Naive thymus-derived CD4-positive, alpha-beta T cell (primary cell): Measurements from ENCODE around the gene TACC2. TPM values are rescaled to one million over a fixed set of nuclear protein-coding genes. Genes with fewer than 3 reads are reported as not detected.

Experiments used
- ATAC-seq: fragments of 150-1000 bp; cut with Tn5 transposase; 2 replicates; pipeline ENCODE4 v1.10.0; 2021; ENCODE audit warnings: mild to moderate bottlenecking, moderate library complexity
- CTCF ChIA-PET: fragments of 350-600 bp; sonication (Branson Sonifier 250); formaldehyde crosslinking; loops from one replicate; lab custom pipeline; 2021; ENCODE audit warnings: antibody characterized with exemption; lab: Charles Lee
- POLR2A ChIA-PET: fragments of 350-600 bp; sonication (Branson Sonifier 250); formaldehyde crosslinking; loops from one replicate; lab custom pipeline; 2021; ENCODE audit warnings: antibody characterized with exemption, inconsistent platforms; lab: Charles Lee
- DNase-seq, 9 donors: peaks; one replicate each; pipeline versions ENCODE4 v3.0.0 to v3.0.0-alpha.2; 2020 to 2022; ENCODE audit warnings: mixed read lengths in 1 of 9
- H3K27ac ChIP-seq: one replicate; pipeline ENCODE4 v1.7.0; 2013; ENCODE audit warnings: mild to moderate bottlenecking, low read depth, low read length, moderate library complexity
- H3K27me3 ChIP-seq, 2 donors: one replicate each; pipeline ENCODE4 v1.7.0; 2013; ENCODE audit warnings: low read length in 2 of 2, mild to moderate bottlenecking in 2 of 2, moderate library complexity in 2 of 2; ENCODE audit not compliant: control insufficient read depth in 2 of 2, insufficient read depth in 2 of 2
- H3K36me3 ChIP-seq, 3 experiments: 1 replicate in 2 of 3; 2 replicates in 1 of 3; pipeline ENCODE4 v1.7.0; 2013; ENCODE audit warnings: low read length in 3 of 3, mild to moderate bottlenecking in 3 of 3, moderate library complexity in 1 of 3; ENCODE audit not compliant: insufficient read depth in 3 of 3, control insufficient read depth in 2 of 3
- H3K4me1 ChIP-seq, 2 donors: one replicate each; pipeline ENCODE4 v1.7.0; 2013; ENCODE audit warnings: low read length in 2 of 2, mild to moderate bottlenecking in 2 of 2, moderate library complexity in 1 of 2; ENCODE audit not compliant: control insufficient read depth in 2 of 2, insufficient read depth in 2 of 2
- H3K4me3 ChIP-seq: 2 replicates; pipeline ENCODE4 v1.7.0; 2013; ENCODE audit warnings: mild to moderate bottlenecking, low read length
- H3K9me3 ChIP-seq, 3 experiments: 1 replicate in 2 of 3; 2 replicates in 1 of 3; pipeline ENCODE4 v1.7.0; 2013; ENCODE audit warnings: low read length in 3 of 3; ENCODE audit not compliant: control insufficient read depth in 2 of 3
- H3K27ac Mint-ChIP-seq, 9 donors: one replicate each; pipeline ENCODE4 v1.8.0; 2020 to 2022; ENCODE audit warnings: mixed read lengths in 9 of 9, mild to moderate bottlenecking in 8 of 9, moderate library complexity in 5 of 9, inconsistent platforms in 2 of 9
- H3K27me3 Mint-ChIP-seq, 5 donors: one replicate each; pipeline ENCODE4 v1.8.0; 2021 to 2022; ENCODE audit warnings: mixed read lengths in 5 of 5, mild to moderate bottlenecking in 1 of 5
- H3K36me3 Mint-ChIP-seq, 5 donors: one replicate each; pipeline ENCODE4 v1.8.0; 2020 to 2022; ENCODE audit warnings: mixed read lengths in 5 of 5, mild to moderate bottlenecking in 3 of 5, inconsistent platforms in 1 of 5
- H3K4me1 Mint-ChIP-seq, 7 donors: one replicate each; pipeline ENCODE4 v1.8.0; 2020 to 2022; ENCODE audit warnings: mixed read lengths in 7 of 7, mild to moderate bottlenecking in 3 of 7, inconsistent platforms in 1 of 7
- H3K4me3 Mint-ChIP-seq, 10 donors: one replicate each; pipeline ENCODE4 v1.8.0; 2020 to 2022; ENCODE audit warnings: mild to moderate bottlenecking in 10 of 10, mixed read lengths in 10 of 10, moderate library complexity in 6 of 10, inconsistent platforms in 2 of 10
- H3K9me3 Mint-ChIP-seq, 11 donors: one replicate each; pipeline ENCODE4 v1.8.0; 2020 to 2022; ENCODE audit warnings: mixed read lengths in 11 of 11, mild to moderate bottlenecking in 4 of 11, inconsistent platforms in 1 of 11, moderate library complexity in 1 of 11
- intact Hi-C, 2 donors: fragments of 100-400 bp; cut with micrococcal nuclease; formaldehyde crosslinking; loops; one replicate each; pipeline ENCODE4 v1.15.1; 2023
- polyA plus RNA-seq, 2 donors: library from polyadenylated mRNA; unstranded; fragments of 300-500 nt; fragmentation: Illumina TruSeq; gene quantifications; one replicate each; pipeline ENCODE4 v1.2.3, GENCODE V29; 2021
- total RNA-seq, 6 experiments: library from RNA in 5 of 6; stranded (reverse) in 5 of 6; gene quantifications; 1 replicate in 5 of 6; 2 replicates in 1 of 6; pipeline ENCODE4 v1.2.3 and lab custom pipeline; 2021 to 2026

TACC2 gene
- total and polyA plus RNA-seq, 7 experiments from 2014 or later = 0.16 TPM; not detected in 6

DNA sequence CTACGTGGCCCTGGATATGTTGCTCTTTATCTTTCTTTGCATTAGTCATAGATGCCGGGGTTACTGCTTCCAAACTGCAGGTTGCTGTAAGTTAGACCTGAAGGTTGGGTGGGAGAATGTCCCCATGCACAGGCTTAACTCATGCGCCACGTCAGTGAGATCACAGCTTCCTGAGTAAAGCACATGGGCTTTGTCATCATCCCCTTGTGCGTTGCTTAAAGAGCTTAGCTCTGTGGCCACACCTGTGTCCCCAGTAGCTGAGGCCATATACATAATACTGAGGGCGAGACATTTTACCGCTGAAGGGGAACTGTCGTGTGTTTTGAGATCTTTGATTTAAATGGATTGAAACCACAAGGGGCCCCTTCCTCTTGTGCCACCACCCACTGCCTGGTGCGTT is 236.4 kb downstream of the TACC2 start:
- Mint-ChIP-seq H3K27ac (no peak overlapping the region), H3K4me1 (peaks cover 0 to 1% (median 0%) of the 10 kb centered on the region in 7 donors), H3K4me3 (no peak overlapping the region), H3K9me3 (no peaks in the 10 kb centered on the region), H3K36me3 (no peaks in the 10 kb centered on the region), H3K27me3 (peaks cover 3 to 21% (median 16%) of the 10 kb centered on the region in 5 donors)
- POLR2A ChIA-PET = no interaction called here
- CTCF ChIA-PET = interaction anchor here (0.7 kb wide), 1 partner anchor 1751 kb away, joined by 4 read pairs; no protein-coding TSS in a partner anchor
- Histone ChIP-seq H3K27me3 (no peaks in the 10 kb centered on the region), H3K4me1 (no peaks in the 10 kb centered on the region), H3K4me3 (no peak overlapping the region), H3K27ac (no peak overlapping the region), H3K9me3 (no peaks in the 10 kb centered on the region), H3K36me3 (no peaks in the 10 kb centered on the region)
- intact Hi-C loops = no loop called here
- ATAC-seq (no peak), DNase-seq (no peak)

DNA sequence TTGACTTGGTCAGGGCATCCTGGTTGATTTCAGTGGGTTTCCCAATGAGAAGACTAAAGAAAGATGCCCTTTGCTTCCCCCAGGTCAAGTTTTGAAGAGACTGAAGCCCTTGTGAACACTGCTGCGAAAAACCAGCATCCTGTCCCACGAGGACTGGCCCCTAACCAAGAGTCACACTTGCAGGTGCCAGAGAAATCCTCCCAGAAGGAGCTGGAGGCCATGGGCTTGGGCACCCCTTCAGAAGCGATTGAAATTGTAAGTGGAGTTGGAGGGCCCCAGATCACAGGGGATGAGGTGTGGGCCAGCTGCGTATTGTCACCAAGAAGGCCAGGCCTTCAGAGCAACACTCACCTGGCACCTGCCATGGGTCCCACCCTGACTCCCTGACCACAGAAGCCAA is 238.8 kb downstream of the TACC2 start:
- DNase-seq = no peak
- Mint-ChIP-seq H3K4me1 (peaks cover 0 to 1% (median 0%) of the 10 kb centered on the region in 7 donors), H3K9me3 (no peaks in the 10 kb centered on the region), H3K27ac (no peak overlapping the region), H3K27me3 (peaks cover 3 to 25% (median 15%) of the 10 kb centered on the region in 5 donors), H3K36me3 (no peaks in the 10 kb centered on the region), H3K4me3 (no peak overlapping the region)
- POLR2A ChIA-PET = no interaction called here
- CTCF ChIA-PET = no interaction called here
- H3K9me3 ChIP-seq = no peaks in the 10 kb centered on the region
- H3K4me3 ChIP-seq = no peak overlapping the region
- no peak overlapping the region for H3K27ac ChIP-seq
- no peaks in the 10 kb centered on the region for H3K27me3 ChIP-seq
- intact Hi-C loops = no loop called here
- H3K36me3 ChIP-seq = no peaks in the 10 kb centered on the region
- ATAC-seq = no peak
- H3K4me1 ChIP-seq = no peaks in the 10 kb centered on the region

DNA sequence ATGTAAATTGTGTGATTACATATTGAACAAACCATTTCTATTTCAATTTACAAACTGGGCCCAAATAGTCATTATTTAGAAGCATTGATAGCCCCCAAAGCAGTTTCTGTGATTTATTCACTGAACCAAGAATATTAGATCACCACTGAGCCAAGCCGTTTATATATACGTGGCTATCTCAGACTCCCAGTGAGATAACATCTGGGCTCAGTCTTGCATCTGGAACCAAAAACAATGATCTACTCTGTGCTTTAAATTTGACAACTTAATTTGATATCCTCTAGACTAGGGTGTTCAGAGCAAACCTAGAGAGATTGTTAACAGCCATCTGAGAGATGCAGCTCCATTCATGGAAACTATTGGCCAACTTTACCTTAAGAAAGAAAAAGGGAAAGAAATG is 240.7 kb downstream of the TACC2 start:
- Mint-ChIP-seq H3K27ac (no peak overlapping the region), H3K27me3 (peaks cover 3 to 26% (median 21%) of the 10 kb centered on the region in 5 donors)
- ATAC-seq = no peak

DNA sequence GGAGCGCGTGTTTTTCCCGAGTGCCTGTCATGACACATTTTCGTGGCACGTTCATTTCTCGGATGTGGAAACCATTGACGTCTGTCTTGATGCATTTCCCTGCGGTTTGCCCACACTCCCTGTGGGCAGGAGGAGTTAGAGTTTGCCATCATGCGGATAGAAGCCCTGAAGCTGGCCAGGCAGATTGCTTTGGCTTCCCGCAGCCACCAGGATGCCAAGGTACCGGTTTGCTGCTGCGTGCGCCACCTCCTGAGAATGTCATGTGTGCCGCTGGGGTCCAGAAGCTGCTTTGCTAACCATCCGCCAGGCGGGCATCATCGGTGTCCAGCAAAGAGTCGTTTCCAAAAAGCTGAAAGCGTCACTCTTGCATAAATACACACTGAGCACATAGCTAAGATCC is 241.3 kb downstream of the TACC2 start:
- POLR2A ChIA-PET = no interaction called here
- no peak overlapping the region for H3K27ac ChIP-seq
- peaks cover 1 to 26% (median 18%) of the 10 kb centered on the region in 5 donors for H3K27me3 Mint-ChIP-seq
- no peaks in the 10 kb centered on the region for H3K36me3 Mint-ChIP-seq
- peaks cover 0 to 1% (median 0%) of the 10 kb centered on the region in 7 donors for H3K4me1 Mint-ChIP-seq
- H3K4me3 Mint-ChIP-seq = no peak overlapping the region
- H3K9me3 Mint-ChIP-seq = no peaks in the 10 kb centered on the region
- H3K4me3 ChIP-seq = no peak overlapping the region
- H3K27ac Mint-ChIP-seq = no peak overlapping the region
- H3K36me3 ChIP-seq = no peaks in the 10 kb centered on the region
- no peaks in the 10 kb centered on the region for H3K27me3 ChIP-seq
- no peak for DNase-seq
- no peaks in the 10 kb centered on the region for H3K9me3 ChIP-seq
- H3K4me1 ChIP-seq = no peaks in the 10 kb centered on the region
- intact Hi-C loops = no loop called here
- CTCF ChIA-PET = no interaction called here
- no peak for ATAC-seq

More for the DNA sequence above, 240.7 kb downstream of the TACC2 start:
- H3K4me1 ChIP-seq = no peaks in the 10 kb centered on the region
- H3K9me3 ChIP-seq = no peaks in the 10 kb centered on the region
- ChIA-PET POLR2A (no interaction called here), CTCF (no interaction called here)
- H3K36me3 Mint-ChIP-seq = no peaks in the 10 kb centered on the region
- H3K4me3 Mint-ChIP-seq = no peak overlapping the region
- H3K4me1 Mint-ChIP-seq = peaks cover 0 to 1% (median 0%) of the 10 kb centered on the region in 7 donors
- no peak for DNase-seq
- no peaks in the 10 kb centered on the region for H3K9me3 Mint-ChIP-seq
- H3K27me3 ChIP-seq = no peaks in the 10 kb centered on the region
- no peak overlapping the region for H3K27ac ChIP-seq
- intact Hi-C loops = no loop called here
- no peaks in the 10 kb centered on the region for H3K36me3 ChIP-seq
- H3K4me3 ChIP-seq = no peak overlapping the region

DNA sequence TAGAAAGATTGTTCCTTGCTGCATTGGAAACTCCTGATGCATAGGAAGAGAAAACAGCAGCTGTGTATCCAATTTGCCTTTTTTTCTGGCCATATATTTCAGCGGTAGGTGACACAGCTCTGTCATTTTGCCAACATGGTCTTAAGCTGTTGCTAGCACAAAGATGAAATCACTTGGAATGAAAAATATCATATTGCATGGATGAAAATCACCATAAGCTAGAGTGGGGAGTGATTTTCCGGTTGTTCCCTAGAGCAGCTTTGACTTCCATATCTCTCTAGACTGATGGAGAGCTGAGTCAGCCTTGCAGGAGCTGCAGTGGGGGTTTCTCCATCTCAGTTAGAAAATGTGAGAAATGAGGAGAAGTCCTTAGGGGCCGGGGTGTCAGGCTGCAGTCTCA is 243.8 kb downstream of the TACC2 start:
- ChIA-PET CTCF (no interaction called here), POLR2A (no interaction called here)
- H3K36me3 Mint-ChIP-seq = no peaks in the 10 kb centered on the region
- Histone ChIP-seq H3K27ac (no peak overlapping the region), H3K36me3 (no peaks in the 10 kb centered on the region), H3K9me3 (no peaks in the 10 kb centered on the region), H3K4me3 (no peak overlapping the region), H3K4me1 (no peaks in the 10 kb centered on the region), H3K27me3 (no peaks in the 10 kb centered on the region)
- intact Hi-C loops = no loop called here
- H3K4me3 Mint-ChIP-seq = no peak overlapping the region
- no peaks in the 10 kb centered on the region for H3K9me3 Mint-ChIP-seq
- no peak for ATAC-seq
- H3K27me3 Mint-ChIP-seq = peaks cover 0 to 19% (median 8%) of the 10 kb centered on the region in 5 donors
- no peak for DNase-seq
- peaks cover 0 to 1% (median 0%) of the 10 kb centered on the region in 7 donors for H3K4me1 Mint-ChIP-seq
- H3K27ac Mint-ChIP-seq = no peak overlapping the region

DNA sequence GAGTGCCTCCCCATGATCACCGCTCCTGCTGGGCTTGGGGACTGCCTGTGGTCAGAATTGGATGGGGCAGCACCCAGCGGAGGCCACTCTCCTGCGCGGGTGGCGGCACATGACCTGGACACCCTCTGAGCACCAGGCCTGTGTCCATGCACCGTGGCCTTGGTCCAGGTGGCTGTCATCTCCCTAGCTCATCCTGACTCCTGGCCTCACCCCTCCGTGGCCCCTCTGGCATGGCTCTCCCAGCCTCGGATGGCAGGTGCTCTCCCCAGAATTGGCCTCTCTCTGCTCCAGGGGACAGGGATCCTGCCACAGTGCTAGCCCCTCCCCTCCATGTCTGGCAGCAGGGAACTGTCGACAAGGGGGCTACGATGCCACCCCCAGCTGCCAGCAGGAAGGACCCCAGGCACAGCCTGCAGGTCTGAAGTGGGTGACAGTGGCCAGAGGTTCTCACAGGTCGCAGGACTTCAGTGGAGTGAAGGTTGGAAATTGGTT is 244.9 kb downstream of the TACC2 start:
- no peaks in the 10 kb centered on the region for H3K36me3 Mint-ChIP-seq
- POLR2A ChIA-PET = no interaction called here
- no peaks in the 10 kb centered on the region for H3K9me3 Mint-ChIP-seq

DNA sequence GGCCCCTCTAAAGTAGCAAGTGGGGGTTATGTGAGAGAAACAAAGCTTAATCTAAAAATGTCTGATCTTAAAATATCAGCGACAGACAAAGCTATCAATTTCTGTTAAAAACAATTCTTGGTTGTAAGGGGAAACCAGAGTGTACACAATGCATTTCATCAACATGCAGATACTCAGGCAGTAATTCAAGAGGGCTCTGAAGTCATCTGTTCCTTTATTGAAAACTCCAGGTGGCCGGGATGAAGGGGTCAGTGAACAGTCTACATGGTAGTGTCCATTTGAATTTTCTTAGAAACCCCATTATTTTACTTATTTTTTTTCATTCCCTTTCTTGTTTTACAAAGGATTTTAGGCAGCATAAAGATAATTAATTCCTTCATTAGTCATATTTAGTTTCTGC is 245.5 kb downstream of the TACC2 start:
- Mint-ChIP-seq H3K36me3 (no peaks in the 10 kb centered on the region), H3K4me3 (no peak overlapping the region), H3K27me3 (peaks cover 0 to 18% (median 4%) of the 10 kb centered on the region in 5 donors), H3K27ac (no peak overlapping the region), H3K9me3 (no peaks in the 10 kb centered on the region), H3K4me1 (peaks cover 0 to 1% (median 0%) of the 10 kb centered on the region in 7 donors)
- H3K9me3 ChIP-seq = no peaks in the 10 kb centered on the region
- POLR2A ChIA-PET = no interaction called here
- ATAC-seq (no peak), DNase-seq (no peak)
- H3K4me1 ChIP-seq = no peaks in the 10 kb centered on the region
- intact Hi-C loops = no loop called here
- no peaks in the 10 kb centered on the region for H3K36me3 ChIP-seq
- H3K27me3 ChIP-seq = no peaks in the 10 kb centered on the region
- no peak overlapping the region for H3K4me3 ChIP-seq
- H3K27ac ChIP-seq = no peak overlapping the region
- CTCF ChIA-PET = no interaction called here

More for the DNA sequence above, 244.9 kb downstream of the TACC2 start:
- H3K27ac Mint-ChIP-seq = no peak overlapping the region
- Histone ChIP-seq H3K36me3 (no peaks in the 10 kb centered on the region), H3K9me3 (no peaks in the 10 kb centered on the region), H3K27ac (no peak overlapping the region), H3K4me3 (no peak overlapping the region), H3K27me3 (no peaks in the 10 kb centered on the region), H3K4me1 (no peaks in the 10 kb centered on the region)
- H3K4me3 Mint-ChIP-seq = no peak overlapping the region
- CTCF ChIA-PET = no interaction called here
- H3K27me3 Mint-ChIP-seq = peaks cover 0 to 19% (median 8%) of the 10 kb centered on the region in 5 donors
- no peak for ATAC-seq
- intact Hi-C loops = no loop called here
- DNase-seq = no peak
- H3K4me1 Mint-ChIP-seq = peaks cover 0 to 1% (median 0%) of the 10 kb centered on the region in 7 donors
